Neural cell (in vitro differentiated cells): ENCODE results near the gene SLC16A13. TPM values are rescaled to one million over a fixed set of nuclear protein-coding genes. Genes with fewer than 3 reads are reported as not detected.

Experiments
- H2AFZ ChIP-seq: fragments of 200-600, 300-800 bp; sonication (generic), shearing (Covaris generic); 2 replicates; pipeline ENCODE4 v1.6.0; 2014; ENCODE audit warnings: low read depth, mild to moderate bottlenecking, antibody characterized with exemption, low read length, moderate library complexity
- H3F3A ChIP-seq: fragments of 200-600 bp; shearing (Covaris generic); 2 replicates; pipeline ENCODE4 v1.6.1; 2016; ENCODE audit warnings: mild to moderate bottlenecking, moderate library complexity, mixed read lengths, antibody characterized with exemption, low read length; ENCODE audit not compliant: insufficient read depth, poor library complexity, severe bottlenecking
- H3K27ac ChIP-seq: fragments of 200-600, 300-800 bp; sonication (generic), shearing (Covaris generic); 2 replicates; pipeline ENCODE4 v1.5.1; 2014; ENCODE audit warnings: mild to moderate bottlenecking, low read length, moderate library complexity
- H3K27me3 ChIP-seq: fragments of 300-800, 200-600 bp; sonication (generic), shearing (Covaris generic); 2 replicates; pipeline ENCODE4 v1.6.0; 2014; ENCODE audit warnings: mild to moderate bottlenecking, low read depth, low read length, moderate library complexity; ENCODE audit not compliant: insufficient read depth
- H3K36me3 ChIP-seq: fragments of 300-800, 200-600 bp; sonication (generic), shearing (Covaris generic); 2 replicates; pipeline ENCODE4 v1.5.1; 2014; ENCODE audit warnings: mild to moderate bottlenecking, antibody characterized with exemption, low read length, moderate library complexity; ENCODE audit not compliant: insufficient read depth
- H3K4me2 ChIP-seq: fragments of 300-800, 200-600 bp; sonication (generic), shearing (Covaris generic); 2 replicates; pipeline ENCODE4 v1.6.0; 2014; ENCODE audit warnings: mild to moderate bottlenecking, low read length
- H3K4me3 ChIP-seq: fragments of 300-800, 200-600 bp; sonication (generic), shearing (Covaris generic); 2 replicates; pipeline ENCODE4 v1.5.1; 2014; ENCODE audit warnings: mild to moderate bottlenecking, low read length, moderate library complexity
- H3K79me2 ChIP-seq: fragments of 200-600 bp; shearing (Covaris generic); replicated peaks from 2 replicates; pipeline ENCODE4 v1.6.0; 2014; ENCODE audit warnings: mild to moderate bottlenecking, low read length, moderate library complexity; ENCODE audit not compliant: insufficient read depth
- H3K9ac ChIP-seq: fragments of 300-800, 200-600 bp; sonication (generic), shearing (Covaris generic); 2 replicates; pipeline ENCODE4 v1.6.1; 2016; ENCODE audit warnings: mild to moderate bottlenecking, low read length, mixed read lengths
- H3K9me2 ChIP-seq: fragments of 200-600 bp; shearing (Covaris generic); 2 replicates; pipeline ENCODE4 v1.6.1; 2016; ENCODE audit warnings: mild to moderate bottlenecking, low read length, mixed read lengths; ENCODE audit not compliant: insufficient read depth
- H3K9me3 ChIP-seq: fragments of 200-600, 300-800 bp; sonication (generic), shearing (Covaris generic); 2 replicates; pipeline ENCODE4 v1.6.1; 2016; ENCODE audit warnings: mild to moderate bottlenecking, mixed run types, low read length, moderate library complexity, mixed read lengths
- H4K20me1 ChIP-seq: fragments of 200-600 bp; shearing (Covaris generic); 2 replicates; pipeline ENCODE4 v1.6.1; 2016; ENCODE audit warnings: mild to moderate bottlenecking, mixed run types; ENCODE audit not compliant: insufficient read depth
- EP300 ChIP-seq: fragments of 450-650 bp; conservative IDR thresholded peaks from 2 replicates; pipeline ENCODE4 v1.6.1; 2014; ENCODE audit warnings: antibody characterized with exemption, mild to moderate bottlenecking, moderate library complexity; ENCODE audit not compliant: poor library complexity, severe bottlenecking
- EZH2 ChIP-seq: fragments of 200-600, 300-800 bp; shearing (Covaris generic), sonication (generic); IDR thresholded peaks from 2 replicates; pipeline ENCODE4 v1.6.1; 2014; ENCODE audit warnings: antibody characterized with exemption, low read length, borderline replicate concordance, mild to moderate bottlenecking; ENCODE audit not compliant: insufficient read depth, poor library complexity, severe bottlenecking
- MXI1 ChIP-seq: fragments of 450-650 bp; conservative IDR thresholded peaks from 2 replicates; pipeline ENCODE4 v1.6.1; 2014; ENCODE audit warnings: antibody characterized with exemption, mild to moderate bottlenecking; ENCODE audit not compliant: poor library complexity, severe bottlenecking
- POLR2AphosphoS5 ChIP-seq: IDR thresholded peaks from 2 replicates; pipeline ENCODE4 v1.6.1; 2012
- RAD21 ChIP-seq: fragments of 450-650 bp; conservative IDR thresholded peaks from 2 replicates; pipeline ENCODE4 v1.6.1; 2014; ENCODE audit warnings: antibody characterized with exemption, mild to moderate bottlenecking, moderate library complexity
- SMC3 ChIP-seq: fragments of 450-650 bp; conservative IDR thresholded peaks from 2 replicates; pipeline ENCODE4 v1.6.1; 2014; ENCODE audit warnings: antibody characterized with exemption, mild to moderate bottlenecking, moderate library complexity; ENCODE audit not compliant: poor library complexity
- TAF1 ChIP-seq: IDR thresholded peaks from 2 replicates; pipeline ENCODE4 v1.6.1; 2012; ENCODE audit warnings: low read depth
- polyA plus RNA-seq: library from polyadenylated mRNA; depleted of rRNA; stranded (reverse); fragments of >200 nt; gene quantifications from 2 replicates; pipeline ENCODE4 v1.2.3, GENCODE V29; 2014
- TF ChIP-seq, protein P1 (sequence below): fragments of 450-650 bp; IDR thresholded peaks from 2 replicates; pipeline ENCODE4 v1.5.1; 2014; ENCODE audit warnings: antibody characterized with exemption, mild to moderate bottlenecking, moderate library complexity; ENCODE audit not compliant: poor library complexity, severe bottlenecking
- TF ChIP-seq, protein P2 (sequence below): IDR thresholded peaks from 2 replicates; pipeline ENCODE4 v1.6.1; 2012; ENCODE audit warnings: borderline replicate concordance

Gene SLC16A13
- polyA plus RNA-seq, 1 donor from 2014 or later = not detected

DNA sequence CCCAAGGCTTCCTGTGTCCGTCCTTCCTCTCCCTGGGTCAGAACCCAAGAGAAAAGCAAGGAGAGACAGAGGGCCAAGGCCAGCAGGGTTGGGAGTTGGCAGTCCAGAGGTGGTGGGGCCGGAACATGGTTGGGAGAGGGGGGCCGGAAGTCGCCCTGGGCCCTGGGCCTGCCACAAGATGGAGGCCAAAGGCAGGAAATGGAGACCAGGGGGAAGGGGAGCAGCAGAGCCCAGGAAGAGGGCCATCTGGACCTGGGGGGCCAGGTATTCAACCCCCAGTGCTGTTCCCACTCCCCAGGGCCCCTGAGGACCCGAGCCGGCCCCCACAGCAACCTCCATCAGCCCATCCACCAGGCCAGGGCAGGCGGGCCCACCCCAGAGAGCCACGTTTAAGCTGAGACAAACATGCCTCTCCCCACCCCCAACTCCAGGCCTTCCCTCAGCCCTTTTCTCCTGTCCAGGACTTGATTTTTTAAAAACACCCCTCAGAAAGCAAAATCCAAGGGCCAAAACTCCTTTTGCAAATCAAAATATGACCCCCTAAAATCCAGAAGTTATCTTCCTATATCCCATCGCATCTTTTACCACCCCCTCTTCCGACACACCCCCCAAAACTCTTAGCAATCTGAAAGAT, 17.4 kb upstream of the SLC16A13 start:
- no peaks in the 10 kb centered on the region for H3K9me3 ChIP-seq
- no peaks in the 10 kb centered on the region for H3K36me3 ChIP-seq
- no peak overlapping the region for H3K9ac ChIP-seq
- H4K20me1 ChIP-seq = no peaks in the 10 kb centered on the region
- no peak overlapping the region for H3K4me3 ChIP-seq
- no peaks in the 10 kb centered on the region for H3K9me2 ChIP-seq
- no peak overlapping the region for H3K27ac ChIP-seq
- H3K4me2 ChIP-seq = no peak overlapping the region
- peaks cover 1% of the 10 kb centered on the region for H3K79me2 ChIP-seq
- no peaks in the 10 kb centered on the region for H3F3A ChIP-seq
- H3K27me3 ChIP-seq = peaks cover 28% of the 10 kb centered on the region
- no peak for TF ChIP-seq TAF1
- no peak for TF ChIP-seq EZH2
- TF ChIP-seq, protein P1, sequence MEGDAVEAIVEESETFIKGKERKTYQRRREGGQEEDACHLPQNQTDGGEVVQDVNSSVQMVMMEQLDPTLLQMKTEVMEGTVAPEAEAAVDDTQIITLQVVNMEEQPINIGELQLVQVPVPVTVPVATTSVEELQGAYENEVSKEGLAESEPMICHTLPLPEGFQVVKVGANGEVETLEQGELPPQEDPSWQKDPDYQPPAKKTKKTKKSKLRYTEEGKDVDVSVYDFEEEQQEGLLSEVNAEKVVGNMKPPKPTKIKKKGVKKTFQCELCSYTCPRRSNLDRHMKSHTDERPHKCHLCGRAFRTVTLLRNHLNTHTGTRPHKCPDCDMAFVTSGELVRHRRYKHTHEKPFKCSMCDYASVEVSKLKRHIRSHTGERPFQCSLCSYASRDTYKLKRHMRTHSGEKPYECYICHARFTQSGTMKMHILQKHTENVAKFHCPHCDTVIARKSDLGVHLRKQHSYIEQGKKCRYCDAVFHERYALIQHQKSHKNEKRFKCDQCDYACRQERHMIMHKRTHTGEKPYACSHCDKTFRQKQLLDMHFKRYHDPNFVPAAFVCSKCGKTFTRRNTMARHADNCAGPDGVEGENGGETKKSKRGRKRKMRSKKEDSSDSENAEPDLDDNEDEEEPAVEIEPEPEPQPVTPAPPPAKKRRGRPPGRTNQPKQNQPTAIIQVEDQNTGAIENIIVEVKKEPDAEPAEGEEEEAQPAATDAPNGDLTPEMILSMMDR = no peak
- no peak for TF ChIP-seq POLR2AphosphoS5
- no peak for TF ChIP-seq SMC3
- TF ChIP-seq, protein P2, sequence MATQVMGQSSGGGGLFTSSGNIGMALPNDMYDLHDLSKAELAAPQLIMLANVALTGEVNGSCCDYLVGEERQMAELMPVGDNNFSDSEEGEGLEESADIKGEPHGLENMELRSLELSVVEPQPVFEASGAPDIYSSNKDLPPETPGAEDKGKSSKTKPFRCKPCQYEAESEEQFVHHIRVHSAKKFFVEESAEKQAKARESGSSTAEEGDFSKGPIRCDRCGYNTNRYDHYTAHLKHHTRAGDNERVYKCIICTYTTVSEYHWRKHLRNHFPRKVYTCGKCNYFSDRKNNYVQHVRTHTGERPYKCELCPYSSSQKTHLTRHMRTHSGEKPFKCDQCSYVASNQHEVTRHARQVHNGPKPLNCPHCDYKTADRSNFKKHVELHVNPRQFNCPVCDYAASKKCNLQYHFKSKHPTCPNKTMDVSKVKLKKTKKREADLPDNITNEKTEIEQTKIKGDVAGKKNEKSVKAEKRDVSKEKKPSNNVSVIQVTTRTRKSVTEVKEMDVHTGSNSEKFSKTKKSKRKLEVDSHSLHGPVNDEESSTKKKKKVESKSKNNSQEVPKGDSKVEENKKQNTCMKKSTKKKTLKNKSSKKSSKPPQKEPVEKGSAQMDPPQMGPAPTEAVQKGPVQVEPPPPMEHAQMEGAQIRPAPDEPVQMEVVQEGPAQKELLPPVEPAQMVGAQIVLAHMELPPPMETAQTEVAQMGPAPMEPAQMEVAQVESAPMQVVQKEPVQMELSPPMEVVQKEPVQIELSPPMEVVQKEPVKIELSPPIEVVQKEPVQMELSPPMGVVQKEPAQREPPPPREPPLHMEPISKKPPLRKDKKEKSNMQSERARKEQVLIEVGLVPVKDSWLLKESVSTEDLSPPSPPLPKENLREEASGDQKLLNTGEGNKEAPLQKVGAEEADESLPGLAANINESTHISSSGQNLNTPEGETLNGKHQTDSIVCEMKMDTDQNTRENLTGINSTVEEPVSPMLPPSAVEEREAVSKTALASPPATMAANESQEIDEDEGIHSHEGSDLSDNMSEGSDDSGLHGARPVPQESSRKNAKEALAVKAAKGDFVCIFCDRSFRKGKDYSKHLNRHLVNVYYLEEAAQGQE = no peak
- TF ChIP-seq MXI1 = no peak
- TF ChIP-seq RAD21 = no peak
- no peak for TF ChIP-seq EP300
- no peak overlapping the region for H2AFZ ChIP-seq

DNA sequence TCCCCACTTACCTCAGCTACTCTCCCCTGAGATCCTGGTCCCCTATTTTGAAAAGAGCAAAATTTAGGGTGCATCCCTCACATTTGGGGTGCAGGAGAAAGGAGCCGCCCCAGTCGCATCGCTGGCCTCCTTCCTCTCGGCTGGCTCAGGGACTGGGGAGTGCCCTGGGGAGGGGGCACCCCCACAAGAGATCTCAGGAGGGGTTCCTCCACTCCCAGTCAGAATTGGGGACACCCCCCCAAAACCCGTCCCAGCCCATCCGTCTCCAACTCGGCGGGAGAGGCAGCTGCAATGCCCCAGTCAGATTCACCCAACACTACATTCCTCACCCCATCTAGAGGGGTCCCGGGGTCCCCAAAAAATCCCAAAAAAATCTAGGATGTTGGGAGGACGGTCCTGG, 16.4 kb upstream of the SLC16A13 start:
- Histone ChIP-seq H2AFZ (no peak overlapping the region), H3K79me2 (no peaks in the 10 kb centered on the region), H3K4me3 (no peak overlapping the region), H3K9me3 (no peaks in the 10 kb centered on the region), H3K27me3 (peaks cover 37% of the 10 kb centered on the region), H3K9ac (no peak overlapping the region), H3F3A (no peaks in the 10 kb centered on the region), H3K9me2 (no peaks in the 10 kb centered on the region), H3K27ac (no peak overlapping the region), H3K4me2 (no peak overlapping the region), H4K20me1 (no peaks in the 10 kb centered on the region), H3K36me3 (no peaks in the 10 kb centered on the region)
- TF ChIP-seq SMC3 (no peak), POLR2AphosphoS5 (no peak), TAF1 (no peak), RAD21 (no peak), EZH2 (no peak), EP300 (no peak), MXI1 (no peak)
- TF ChIP-seq, protein P2 = no peak
- TF ChIP-seq, protein P1 = no peak
